AG09309 (cell line): ENCODE measurements around the gene SSTR5.
A peak's percentile ranks its signal among the peaks of the same experiment; 100 is the strongest.

Experiments
- DNase-seq: peaks from one replicate; pipeline ENCODE4 v3.0.0-alpha.2; 2010; ENCODE audit warnings: low read depth
- H3K4me3 ChIP-seq: 2 replicates; pipeline ENCODE4 v1.5.1; 2011; ENCODE audit warnings: mild to moderate bottlenecking, low read depth, low read length, moderate library complexity; ENCODE audit not compliant: control insufficient read depth
- CTCF ChIP-seq: IDR thresholded peaks from 2 replicates; pipeline ENCODE4 v1.5.1; 2011; ENCODE audit warnings: mild to moderate bottlenecking, low read depth, low read length, inconsistent platforms; ENCODE audit not compliant: insufficient read depth, control insufficient read depth; ENCODE audit errors: missing control alignments

The SSTR5 gene

GRCh38 chr16:1103636-1103980, 31.1 kb downstream of the SSTR5 start:
- no peak overlapping the region for H3K4me3 ChIP-seq
- no peak for DNase-seq
- no peak for TF ChIP-seq CTCF

- no peak overlapping the region for H3K4me3 ChIP-seq
- TF ChIP-seq CTCF = peak; percentile 88
- DNase-seq = no peak
These were observed 33.5 kb downstream of the SSTR5 start for GRCh38 chr16:1105888-1106620.

- no peak overlapping the region for H3K4me3 ChIP-seq
- no peak for DNase-seq
- no peak for TF ChIP-seq CTCF
These were observed 34.1 kb downstream of the SSTR5 start for GRCh38 chr16:1106659-1107058.

GRCh38 chr16:1107141-1107540, 34.6 kb downstream of the SSTR5 start:
- TF ChIP-seq CTCF = no peak
- no peak overlapping the region for H3K4me3 ChIP-seq

GRCh38 chr16:1107731-1108130, 35.2 kb downstream of the SSTR5 start:
- no peak for TF ChIP-seq CTCF
- no peak overlapping the region for H3K4me3 ChIP-seq
- no peak for DNase-seq

More at GRCh38 chr16:1107141-1107540, 34.6 kb downstream of the SSTR5 start:
- no peak for DNase-seq

- peak; percentile 8 for DNase-seq
- no peak overlapping the region for H3K4me3 ChIP-seq
- no peak for TF ChIP-seq CTCF
These were observed 36.0 kb downstream of the SSTR5 start for GRCh38 chr16:1108299-1109252.
